IPS DF 6.9 (cell line): Measurements from ENCODE around the gene QKI.

Experiments
- DNase-seq: peaks from one replicate; pipeline ENCODE4 v3.0.0-alpha.2; 2013; ENCODE audit warnings: low read depth, low spot score
- H3K27ac ChIP-seq: one replicate; pipeline ENCODE4 v1.5.1; 2013; ENCODE audit warnings: low read length, control low read depth
- H3K27me3 ChIP-seq: 2 replicates; pipeline ENCODE4 v1.6.1; 2013; ENCODE audit warnings: mild to moderate bottlenecking, low read length; ENCODE audit not compliant: control insufficient read depth, insufficient read depth
- H3K36me3 ChIP-seq: 2 replicates; pipeline ENCODE4 v1.6.1; 2013; ENCODE audit warnings: low read length; ENCODE audit not compliant: control insufficient read depth, insufficient read depth
- H3K4me1 ChIP-seq: 2 replicates; pipeline ENCODE4 v1.6.1; 2013; ENCODE audit warnings: low read length; ENCODE audit not compliant: control insufficient read depth, insufficient read depth
- H3K4me3 ChIP-seq: 2 replicates; pipeline ENCODE4 v1.5.1; 2013; ENCODE audit warnings: mild to moderate bottlenecking, low read length
- H3K9me3 ChIP-seq: 2 replicates; pipeline ENCODE4 v1.6.1; 2013; ENCODE audit warnings: low read length, inconsistent platforms; ENCODE audit not compliant: control insufficient read depth, insufficient read depth
- WGBS: extraction: QIAGEN DNeasy Blood & Tissue Kit; methylation state at CpG from one replicate; pipeline ENCODE4 v1.1.7; 2013; ENCODE audit warnings: mixed read lengths, missing lambda C conversion rate; ENCODE audit not compliant: insufficient read length, insufficient coverage; 5-methylcytosine and 5-hydroxymethylcytosine counted together

QKI gene

GRCh38 chr6:163391985-163392384 lies 22.5 kb upstream of the QKI start:
- H3K27me3 ChIP-seq = no peaks in the 10 kb centered on the region
- peaks cover 1% of the 10 kb centered on the region; the same call in 1 of the 2 replicates for H3K4me1 ChIP-seq
- WGBS = no CpG with 5 or more reads among the region's 2 CpGs
- H3K27ac ChIP-seq = no peak overlapping the region
- no peak overlapping the region for H3K4me3 ChIP-seq
- H3K36me3 ChIP-seq = no peaks in the 10 kb centered on the region
- H3K9me3 ChIP-seq = no peaks in the 10 kb centered on the region
- no peak for DNase-seq

- no peaks in the 10 kb centered on the region for H3K9me3 ChIP-seq
- no peak overlapping the region for H3K4me3 ChIP-seq
- no CpG with 5 or more reads among the region's 2 CpGs for WGBS
- no peaks in the 10 kb centered on the region for H3K36me3 ChIP-seq
- no peak overlapping the region for H3K27ac ChIP-seq
- H3K4me1 ChIP-seq = peaks cover 1% of the 10 kb centered on the region; the same call in 1 of the 2 replicates
- no peak for DNase-seq
- no peaks in the 10 kb centered on the region for H3K27me3 ChIP-seq
Observed at GRCh38 chr6:163392533-163392932, 22.0 kb upstream of the QKI start.

- WGBS = no CpG with 5 or more reads among the region's 5 CpGs
- Histone ChIP-seq H3K27me3 (no peaks in the 10 kb centered on the region), H3K4me1 (no peaks in the 10 kb centered on the region; the same call in 1 of the 2 replicates), H3K4me3 (no peak overlapping the region), H3K27ac (no peak overlapping the region), H3K9me3 (no peaks in the 10 kb centered on the region), H3K36me3 (no peaks in the 10 kb centered on the region)
- DNase-seq = no peak
Observed at GRCh38 chr6:163393923-163394322, 20.6 kb upstream of the QKI start.

- no peak for DNase-seq
- Histone ChIP-seq H3K27ac (no peak overlapping the region), H3K9me3 (no peaks in the 10 kb centered on the region), H3K36me3 (no peaks in the 10 kb centered on the region), H3K4me3 (no peak overlapping the region), H3K27me3 (no peaks in the 10 kb centered on the region), H3K4me1 (no peaks in the 10 kb centered on the region; the same call in 1 of the 2 replicates)
- no CpG with 5 or more reads among the region's 4 CpGs for WGBS
Observed at GRCh38 chr6:163394659-163395058, 19.9 kb upstream of the QKI start.

GRCh38 chr6:163395122-163395830 lies 19.2 kb upstream of the QKI start:
- WGBS = no CpG with 5 or more reads among the region's 5 CpGs

GRCh38 chr6:163395831-163396185 lies 18.7 kb upstream of the QKI start:
- WGBS = no CpG with 5 or more reads among the region's 3 CpGs
- no peaks in the 10 kb centered on the region; the same call in 1 of the 2 replicates for H3K4me1 ChIP-seq
- no peak for DNase-seq
- no peak overlapping the region for H3K4me3 ChIP-seq
- H3K36me3 ChIP-seq = no peaks in the 10 kb centered on the region
- no peaks in the 10 kb centered on the region for H3K27me3 ChIP-seq
- H3K9me3 ChIP-seq = no peaks in the 10 kb centered on the region
- no peak overlapping the region for H3K27ac ChIP-seq

More at GRCh38 chr6:163395122-163395830, 19.2 kb upstream of the QKI start:
- H3K4me1 ChIP-seq = no peaks in the 10 kb centered on the region; the same call in 1 of the 2 replicates
- no peak overlapping the region for H3K4me3 ChIP-seq
- H3K27me3 ChIP-seq = no peaks in the 10 kb centered on the region
- no peak for DNase-seq
- no peaks in the 10 kb centered on the region for H3K36me3 ChIP-seq
- H3K9me3 ChIP-seq = no peaks in the 10 kb centered on the region
- H3K27ac ChIP-seq = no peak overlapping the region

- no peak for DNase-seq
- no CpG with 5 or more reads among the region's 4 CpGs for WGBS
- Histone ChIP-seq H3K36me3 (no peaks in the 10 kb centered on the region), H3K4me1 (no peaks in the 10 kb centered on the region; the same call in 1 of the 2 replicates), H3K27me3 (no peaks in the 10 kb centered on the region), H3K27ac (no peak overlapping the region), H3K9me3 (no peaks in the 10 kb centered on the region), H3K4me3 (no peak overlapping the region)
Observed at GRCh38 chr6:163397326-163397725, 17.2 kb upstream of the QKI start.

GRCh38 chr6:163398115-163398514 lies 16.4 kb upstream of the QKI start:
- Histone ChIP-seq H3K27ac (no peak overlapping the region), H3K9me3 (no peaks in the 10 kb centered on the region), H3K36me3 (no peaks in the 10 kb centered on the region), H3K27me3 (no peaks in the 10 kb centered on the region), H3K4me1 (no peaks in the 10 kb centered on the region; the same call in 1 of the 2 replicates), H3K4me3 (no peak overlapping the region)
- DNase-seq = no peak
- WGBS = no CpG with 5 or more reads among the region's 2 CpGs

GRCh38 chr6:163398815-163399214 lies 15.7 kb upstream of the QKI start:
- H3K4me1 ChIP-seq = no peaks in the 10 kb centered on the region; the same call in 1 of the 2 replicates
- WGBS = no CpG with 5 or more reads among the region's 9 CpGs
- H3K9me3 ChIP-seq = no peaks in the 10 kb centered on the region
- H3K4me3 ChIP-seq = no peak overlapping the region
- no peaks in the 10 kb centered on the region for H3K36me3 ChIP-seq
- no peaks in the 10 kb centered on the region for H3K27me3 ChIP-seq
- H3K27ac ChIP-seq = no peak overlapping the region
- DNase-seq = no peak

- Histone ChIP-seq H3K27ac (no peak overlapping the region), H3K4me3 (no peak overlapping the region), H3K4me1 (no peaks in the 10 kb centered on the region; the same call in 1 of the 2 replicates), H3K9me3 (no peaks in the 10 kb centered on the region), H3K27me3 (no peaks in the 10 kb centered on the region), H3K36me3 (no peaks in the 10 kb centered on the region)
- no CpG with 5 or more reads among the region's 2 CpGs for WGBS
- no peak for DNase-seq
Observed at GRCh38 chr6:163400509-163400908, 14.0 kb upstream of the QKI start.
